HepG2 (cell line): ENCODE data around the gene C12orf43. TPM values are rescaled to one million over a fixed set of nuclear protein-coding genes. Genes with fewer than 3 reads are reported as not detected.

Experiments
- MTA1 ChIP-seq: sonication (generic); formaldehyde crosslinking; IDR thresholded peaks from 2 replicates; pipeline ENCODE4 v1.4.0; 2020; ENCODE audit warnings: missing genetic modification reagents, mild to moderate bottlenecking, borderline replicate concordance
- TRIM24 ChIP-seq: sonication (generic); formaldehyde crosslinking; IDR thresholded peaks from 2 replicates; pipeline ENCODE4 v1.8.0; 2022; ENCODE audit warnings: mild to moderate bottlenecking, missing genetic modification reagents
- ZNF33B ChIP-seq: sonication (generic); formaldehyde crosslinking; IDR thresholded peaks from 2 replicates; pipeline ENCODE4 v1.5.1; 2020; ENCODE audit warnings: mild to moderate bottlenecking, missing genetic modification reagents
- ZNF383 ChIP-seq: sonication (generic); formaldehyde crosslinking; IDR thresholded peaks from 2 replicates; pipeline ENCODE4 v1.4.0; 2020; ENCODE audit warnings: missing genetic modification reagents, mild to moderate bottlenecking, borderline replicate concordance
- ZNF510 ChIP-seq: sonication (generic); formaldehyde crosslinking; IDR thresholded peaks from 2 replicates; pipeline ENCODE4 v1.4.0; 2020; ENCODE audit warnings: low read depth, mild to moderate bottlenecking, missing genetic modification reagents
- ZNF839 ChIP-seq: sonication (generic); formaldehyde crosslinking; IDR thresholded peaks from 2 replicates; pipeline ENCODE4 v1.4.0; 2020; ENCODE audit warnings: missing genetic modification reagents, mild to moderate bottlenecking, borderline replicate concordance
- polyA plus RNA-seq, 8 experiments: library from polyadenylated mRNA; depleted of rRNA in 3 of 8; stranded (reverse) in 7 of 8; unstranded in 1 of 8; fragments of >200 nt; fragmentation: Illumina TruSeq in 4 of 8; extraction: Trizol in 4 of 8; gene quantifications; 2 replicates each; pipeline versions ENCODE4 v1.2.1 to v1.2.3, GENCODE V29; 2011 to 2016; ENCODE audit warnings: low read depth in 4 of 8, missing spikeins in 1 of 8, mixed read lengths in 1 of 8; ENCODE audit not compliant: insufficient read depth in 1 of 8
- total RNA-seq, 5 experiments: library from RNA; depleted of rRNA; stranded (reverse); fragments of >200 nt; fragmentation: Illumina TruSeq; extraction: Trizol; gene quantifications; 2 replicates each; pipeline ENCODE4 v1.2.3, GENCODE V29; 2016; ENCODE audit warnings: low read depth in 1 of 5
- TF ChIP-seq, protein P1 (sequence below): sonication (generic); formaldehyde crosslinking; IDR thresholded peaks from 2 replicates; pipeline ENCODE4 v1.5.1; 2020; ENCODE audit warnings: mild to moderate bottlenecking, missing genetic modification reagents, moderate library complexity
- TF ChIP-seq, protein P2 (sequence below): sonication (generic); formaldehyde crosslinking; IDR thresholded peaks from 2 replicates; pipeline ENCODE4 v1.9.0; 2021; ENCODE audit warnings: missing genetic modification reagents, borderline replicate concordance
- TF ChIP-seq, protein P3 (sequence below): sonication (generic); formaldehyde crosslinking; IDR thresholded peaks from 2 replicates; pipeline ENCODE4 v1.4.0; 2020; ENCODE audit warnings: missing genetic modification reagents
- TF ChIP-seq, protein P4 (sequence below): sonication (generic); formaldehyde crosslinking; IDR thresholded peaks from 2 replicates; pipeline ENCODE4 v1.5.1; 2020; ENCODE audit warnings: missing genetic modification reagents, mild to moderate bottlenecking, borderline replicate concordance
- TF ChIP-seq, protein P5 (sequence below): sonication (generic); formaldehyde crosslinking; IDR thresholded peaks from 2 replicates; pipeline ENCODE4 v1.4.0; 2020; ENCODE audit warnings: mild to moderate bottlenecking, missing genetic modification reagents, borderline replicate concordance

The C12orf43 gene
- total and polyA plus RNA-seq, 2 of the 13 experiments (the other 11 are each of a cell fraction or from before 2014, with no cell fraction given), result 7.9 to 11.1 TPM

DNA sequence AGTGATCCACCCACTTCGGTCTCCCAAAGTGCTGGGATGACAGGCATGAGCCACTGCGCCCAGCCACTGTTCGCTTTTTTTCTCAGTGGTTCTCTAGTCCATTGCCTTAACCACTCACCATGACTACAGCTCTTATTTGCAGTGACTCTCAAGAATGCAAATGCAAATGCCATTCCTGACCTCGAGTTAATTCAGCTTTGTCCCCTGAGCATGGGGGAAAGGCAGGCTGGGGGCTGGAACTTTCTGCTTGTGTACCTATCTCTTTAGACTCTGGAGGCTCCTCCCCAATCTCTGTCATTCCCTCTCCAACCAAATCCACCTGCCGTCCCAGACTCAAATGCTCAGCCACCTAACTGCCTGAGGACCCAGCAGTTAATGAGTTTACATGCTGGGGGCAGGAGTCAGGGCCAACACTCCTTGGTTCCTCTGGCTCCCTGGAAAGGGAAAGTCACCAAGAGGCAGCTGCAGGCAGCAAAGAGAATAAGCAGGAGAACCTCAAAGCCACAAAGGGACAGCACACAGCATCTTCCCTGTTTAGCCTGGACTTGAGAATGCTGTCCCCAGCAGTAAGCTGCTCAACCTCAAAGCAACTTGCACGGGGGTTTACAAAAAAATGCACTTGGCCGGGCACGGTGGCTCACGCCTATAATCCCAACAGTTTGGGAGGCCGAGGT, 43.3 kb downstream of the C12orf43 start (continued):
- TF ChIP-seq, protein P1, sequence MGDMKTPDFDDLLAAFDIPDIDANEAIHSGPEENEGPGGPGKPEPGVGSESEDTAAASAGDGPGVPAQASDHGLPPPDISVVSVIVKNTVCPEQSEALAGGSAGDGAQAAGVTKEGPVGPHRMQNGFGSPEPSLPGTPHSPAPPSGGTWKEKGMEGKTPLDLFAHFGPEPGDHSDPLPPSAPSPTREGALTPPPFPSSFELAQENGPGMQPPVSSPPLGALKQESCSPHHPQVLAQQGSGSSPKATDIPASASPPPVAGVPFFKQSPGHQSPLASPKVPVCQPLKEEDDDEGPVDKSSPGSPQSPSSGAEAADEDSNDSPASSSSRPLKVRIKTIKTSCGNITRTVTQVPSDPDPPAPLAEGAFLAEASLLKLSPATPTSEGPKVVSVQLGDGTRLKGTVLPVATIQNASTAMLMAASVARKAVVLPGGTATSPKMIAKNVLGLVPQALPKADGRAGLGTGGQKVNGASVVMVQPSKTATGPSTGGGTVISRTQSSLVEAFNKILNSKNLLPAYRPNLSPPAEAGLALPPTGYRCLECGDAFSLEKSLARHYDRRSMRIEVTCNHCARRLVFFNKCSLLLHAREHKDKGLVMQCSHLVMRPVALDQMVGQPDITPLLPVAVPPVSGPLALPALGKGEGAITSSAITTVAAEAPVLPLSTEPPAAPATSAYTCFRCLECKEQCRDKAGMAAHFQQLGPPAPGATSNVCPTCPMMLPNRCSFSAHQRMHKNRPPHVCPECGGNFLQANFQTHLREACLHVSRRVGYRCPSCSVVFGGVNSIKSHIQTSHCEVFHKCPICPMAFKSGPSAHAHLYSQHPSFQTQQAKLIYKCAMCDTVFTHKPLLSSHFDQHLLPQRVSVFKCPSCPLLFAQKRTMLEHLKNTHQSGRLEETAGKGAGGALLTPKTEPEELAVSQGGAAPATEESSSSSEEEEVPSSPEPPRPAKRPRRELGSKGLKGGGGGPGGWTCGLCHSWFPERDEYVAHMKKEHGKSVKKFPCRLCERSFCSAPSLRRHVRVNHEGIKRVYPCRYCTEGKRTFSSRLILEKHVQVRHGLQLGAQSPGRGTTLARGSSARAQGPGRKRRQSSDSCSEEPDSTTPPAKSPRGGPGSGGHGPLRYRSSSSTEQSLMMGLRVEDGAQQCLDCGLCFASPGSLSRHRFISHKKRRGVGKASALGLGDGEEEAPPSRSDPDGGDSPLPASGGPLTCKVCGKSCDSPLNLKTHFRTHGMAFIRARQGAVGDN (CRISPR knock-in tag), result peak; percentile 32; the same call in 1 of the 2 replicates
- TF ChIP-seq ZNF383 (CRISPR knock-in tag) (0 out of 2 replicates have a peak, but pooled peaks have one; percentile 72), MTA1 (0 out of 2 replicates have a peak, but pooled peaks have one; percentile 41), ZNF33B (CRISPR knock-in tag) (no peak), TRIM24 (CRISPR knock-in tag) (no peak), ZNF510 (CRISPR knock-in tag) (no peak), ZNF839 (no peak)
- TF ChIP-seq, protein P2, sequence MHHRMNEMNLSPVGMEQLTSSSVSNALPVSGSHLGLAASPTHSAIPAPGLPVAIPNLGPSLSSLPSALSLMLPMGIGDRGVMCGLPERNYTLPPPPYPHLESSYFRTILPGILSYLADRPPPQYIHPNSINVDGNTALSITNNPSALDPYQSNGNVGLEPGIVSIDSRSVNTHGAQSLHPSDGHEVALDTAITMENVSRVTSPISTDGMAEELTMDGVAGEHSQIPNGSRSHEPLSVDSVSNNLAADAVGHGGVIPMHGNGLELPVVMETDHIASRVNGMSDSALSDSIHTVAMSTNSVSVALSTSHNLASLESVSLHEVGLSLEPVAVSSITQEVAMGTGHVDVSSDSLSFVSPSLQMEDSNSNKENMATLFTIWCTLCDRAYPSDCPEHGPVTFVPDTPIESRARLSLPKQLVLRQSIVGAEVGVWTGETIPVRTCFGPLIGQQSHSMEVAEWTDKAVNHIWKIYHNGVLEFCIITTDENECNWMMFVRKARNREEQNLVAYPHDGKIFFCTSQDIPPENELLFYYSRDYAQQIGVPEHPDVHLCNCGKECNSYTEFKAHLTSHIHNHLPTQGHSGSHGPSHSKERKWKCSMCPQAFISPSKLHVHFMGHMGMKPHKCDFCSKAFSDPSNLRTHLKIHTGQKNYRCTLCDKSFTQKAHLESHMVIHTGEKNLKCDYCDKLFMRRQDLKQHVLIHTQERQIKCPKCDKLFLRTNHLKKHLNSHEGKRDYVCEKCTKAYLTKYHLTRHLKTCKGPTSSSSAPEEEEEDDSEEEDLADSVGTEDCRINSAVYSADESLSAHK (CRISPR knock-in tag), result no peak
- TF ChIP-seq, protein P3, sequence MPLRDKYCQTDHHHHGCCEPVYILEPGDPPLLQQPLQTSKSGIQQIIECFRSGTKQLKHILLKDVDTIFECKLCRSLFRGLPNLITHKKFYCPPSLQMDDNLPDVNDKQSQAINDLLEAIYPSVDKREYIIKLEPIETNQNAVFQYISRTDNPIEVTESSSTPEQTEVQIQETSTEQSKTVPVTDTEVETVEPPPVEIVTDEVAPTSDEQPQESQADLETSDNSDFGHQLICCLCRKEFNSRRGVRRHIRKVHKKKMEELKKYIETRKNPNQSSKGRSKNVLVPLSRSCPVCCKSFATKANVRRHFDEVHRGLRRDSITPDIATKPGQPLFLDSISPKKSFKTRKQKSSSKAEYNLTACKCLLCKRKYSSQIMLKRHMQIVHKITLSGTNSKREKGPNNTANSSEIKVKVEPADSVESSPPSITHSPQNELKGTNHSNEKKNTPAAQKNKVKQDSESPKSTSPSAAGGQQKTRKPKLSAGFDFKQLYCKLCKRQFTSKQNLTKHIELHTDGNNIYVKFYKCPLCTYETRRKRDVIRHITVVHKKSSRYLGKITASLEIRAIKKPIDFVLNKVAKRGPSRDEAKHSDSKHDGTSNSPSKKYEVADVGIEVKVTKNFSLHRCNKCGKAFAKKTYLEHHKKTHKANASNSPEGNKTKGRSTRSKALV (CRISPR knock-in tag), result no peak
- TF ChIP-seq, protein P4, sequence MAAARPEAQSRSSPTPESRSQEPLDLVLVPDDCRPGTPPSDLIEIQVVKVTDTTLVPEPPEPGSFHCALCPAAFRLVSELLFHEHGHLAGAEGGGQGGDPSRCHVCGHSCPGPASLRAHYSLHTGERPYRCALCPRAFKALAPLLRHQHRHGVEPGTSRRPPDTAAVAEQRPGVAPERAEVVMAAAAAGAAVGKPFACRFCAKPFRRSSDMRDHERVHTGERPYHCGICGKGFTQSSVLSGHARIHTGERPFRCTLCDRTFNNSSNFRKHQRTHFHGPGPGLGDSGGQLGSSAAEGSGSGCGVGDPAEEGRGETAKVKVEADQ, result no peak
- TF ChIP-seq, protein P5, sequence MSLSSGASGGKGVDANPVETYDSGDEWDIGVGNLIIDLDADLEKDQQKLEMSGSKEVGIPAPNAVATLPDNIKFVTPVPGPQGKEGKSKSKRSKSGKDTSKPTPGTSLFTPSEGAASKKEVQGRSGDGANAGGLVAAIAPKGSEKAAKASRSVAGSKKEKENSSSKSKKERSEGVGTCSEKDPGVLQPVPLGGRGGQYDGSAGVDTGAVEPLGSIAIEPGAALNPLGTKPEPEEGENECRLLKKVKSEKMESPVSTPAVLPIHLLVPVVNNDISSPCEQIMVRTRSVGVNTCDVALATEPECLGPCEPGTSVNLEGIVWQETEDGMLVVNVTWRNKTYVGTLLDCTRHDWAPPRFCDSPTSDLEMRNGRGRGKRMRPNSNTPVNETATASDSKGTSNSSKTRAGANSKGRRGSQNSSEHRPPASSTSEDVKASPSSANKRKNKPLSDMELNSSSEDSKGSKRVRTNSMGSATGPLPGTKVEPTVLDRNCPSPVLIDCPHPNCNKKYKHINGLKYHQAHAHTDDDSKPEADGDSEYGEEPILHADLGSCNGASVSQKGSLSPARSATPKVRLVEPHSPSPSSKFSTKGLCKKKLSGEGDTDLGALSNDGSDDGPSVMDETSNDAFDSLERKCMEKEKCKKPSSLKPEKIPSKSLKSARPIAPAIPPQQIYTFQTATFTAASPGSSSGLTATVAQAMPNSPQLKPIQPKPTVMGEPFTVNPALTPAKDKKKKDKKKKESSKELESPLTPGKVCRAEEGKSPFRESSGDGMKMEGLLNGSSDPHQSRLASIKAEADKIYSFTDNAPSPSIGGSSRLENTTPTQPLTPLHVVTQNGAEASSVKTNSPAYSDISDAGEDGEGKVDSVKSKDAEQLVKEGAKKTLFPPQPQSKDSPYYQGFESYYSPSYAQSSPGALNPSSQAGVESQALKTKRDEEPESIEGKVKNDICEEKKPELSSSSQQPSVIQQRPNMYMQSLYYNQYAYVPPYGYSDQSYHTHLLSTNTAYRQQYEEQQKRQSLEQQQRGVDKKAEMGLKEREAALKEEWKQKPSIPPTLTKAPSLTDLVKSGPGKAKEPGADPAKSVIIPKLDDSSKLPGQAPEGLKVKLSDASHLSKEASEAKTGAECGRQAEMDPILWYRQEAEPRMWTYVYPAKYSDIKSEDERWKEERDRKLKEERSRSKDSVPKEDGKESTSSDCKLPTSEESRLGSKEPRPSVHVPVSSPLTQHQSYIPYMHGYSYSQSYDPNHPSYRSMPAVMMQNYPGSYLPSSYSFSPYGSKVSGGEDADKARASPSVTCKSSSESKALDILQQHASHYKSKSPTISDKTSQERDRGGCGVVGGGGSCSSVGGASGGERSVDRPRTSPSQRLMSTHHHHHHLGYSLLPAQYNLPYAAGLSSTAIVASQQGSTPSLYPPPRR (CRISPR knock-in tag), result 0 out of 2 replicates have a peak, but pooled peaks have one; percentile 22
